ENCODE measurements around the gene KCNQ1. TPM values are rescaled to one million over a fixed set of nuclear protein-coding genes. Genes with fewer than 3 reads are reported as not detected.

Gene KCNQ1
- total RNA-seq, 1 experiment from 2014 or later: 2.5 TPM

GRCh38 chr11:2466869-2467694, 22.3 kb downstream of the KCNQ1 start:
- TF ChIP-seq, protein P1, sequence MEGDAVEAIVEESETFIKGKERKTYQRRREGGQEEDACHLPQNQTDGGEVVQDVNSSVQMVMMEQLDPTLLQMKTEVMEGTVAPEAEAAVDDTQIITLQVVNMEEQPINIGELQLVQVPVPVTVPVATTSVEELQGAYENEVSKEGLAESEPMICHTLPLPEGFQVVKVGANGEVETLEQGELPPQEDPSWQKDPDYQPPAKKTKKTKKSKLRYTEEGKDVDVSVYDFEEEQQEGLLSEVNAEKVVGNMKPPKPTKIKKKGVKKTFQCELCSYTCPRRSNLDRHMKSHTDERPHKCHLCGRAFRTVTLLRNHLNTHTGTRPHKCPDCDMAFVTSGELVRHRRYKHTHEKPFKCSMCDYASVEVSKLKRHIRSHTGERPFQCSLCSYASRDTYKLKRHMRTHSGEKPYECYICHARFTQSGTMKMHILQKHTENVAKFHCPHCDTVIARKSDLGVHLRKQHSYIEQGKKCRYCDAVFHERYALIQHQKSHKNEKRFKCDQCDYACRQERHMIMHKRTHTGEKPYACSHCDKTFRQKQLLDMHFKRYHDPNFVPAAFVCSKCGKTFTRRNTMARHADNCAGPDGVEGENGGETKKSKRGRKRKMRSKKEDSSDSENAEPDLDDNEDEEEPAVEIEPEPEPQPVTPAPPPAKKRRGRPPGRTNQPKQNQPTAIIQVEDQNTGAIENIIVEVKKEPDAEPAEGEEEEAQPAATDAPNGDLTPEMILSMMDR (IDR thresholded peaks at IDR 0.05): no peak
- no peak for TF ChIP-seq PRDM15 (CRISPR knock-in tag; IDR thresholded peaks at IDR 0.05)
- H3K27ac Mint-ChIP-seq: no peak overlapping the region
- DNase-seq (ENCODE audit: low spot score) (no peak), ATAC-seq (no peak)
- H3K27me3 Mint-ChIP-seq (ENCODE audit: low read depth): peaks cover 53% of the 10 kb centered on the region
- ChIA-PET CTCF (interaction anchor here (0.6 to 1.7 kb wide), 2 partner anchors 46 to 55 kb away, joined by 3 to 5 read pairs; no protein-coding TSS in a partner anchor), POLR2A (no interaction called here)
- H3K4me3 Mint-ChIP-seq: no peak overlapping the region
- H3K9me3 Mint-ChIP-seq: peaks cover 7% of the 10 kb centered on the region
- H3K36me3 Mint-ChIP-seq: no peaks in the 10 kb centered on the region
- no peaks in the 10 kb centered on the region for H3K4me1 Mint-ChIP-seq

DNA sequence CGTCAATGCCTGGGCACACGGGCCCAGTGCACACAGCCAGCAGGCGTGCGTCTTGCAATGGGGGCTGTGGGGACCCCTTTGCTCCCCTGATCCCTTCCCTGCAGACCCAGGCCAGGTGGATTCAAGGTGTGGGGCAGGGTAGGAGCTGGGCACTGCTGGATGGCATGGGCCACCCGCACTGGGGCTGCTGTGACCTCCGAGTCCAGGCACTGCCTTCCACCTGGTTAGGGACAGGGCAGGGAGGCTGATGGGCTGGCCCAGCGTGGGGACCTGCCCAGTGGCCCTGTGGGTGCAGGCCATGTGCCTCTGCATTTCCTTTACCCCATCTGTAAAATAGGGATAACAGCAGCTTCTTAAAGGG, 22.9 kb downstream of the KCNQ1 start:
- Mint-ChIP-seq H3K4me3 (no peak overlapping the region), H3K27me3 (ENCODE audit: low read depth) (peaks cover 54% of the 10 kb centered on the region), H3K36me3 (no peaks in the 10 kb centered on the region), H3K4me1 (no peaks in the 10 kb centered on the region), H3K9me3 (peaks cover 8% of the 10 kb centered on the region), H3K27ac (no peak overlapping the region)
- CTCF ChIA-PET: no interaction called here
- TF ChIP-seq GABPB1 (CRISPR knock-in tag; IDR thresholded peaks at IDR 0.05) (no peak), HMGXB4 (CRISPR knock-in tag; IDR thresholded peaks at IDR 0.05) (no peak), ZBTB43 (CRISPR knock-in tag; IDR thresholded peaks at IDR 0.05) (no peak), SP1 (CRISPR knock-in tag; conservative IDR thresholded peaks at IDR 0.05) (no peak), MXD4 (CRISPR knock-in tag; IDR thresholded peaks at IDR 0.05; ENCODE audit: borderline replicate concordance) (no peak), CREM (CRISPR knock-in tag; IDR thresholded peaks at IDR 0.05) (no peak), ZNF396 (CRISPR knock-in tag; IDR thresholded peaks at IDR 0.05; ENCODE audit: borderline replicate concordance) (no peak), CDX4 (CRISPR knock-in tag; IDR thresholded peaks at IDR 0.05; ENCODE audit: borderline replicate concordance) (no peak), IRF2 (CRISPR knock-in tag; IDR thresholded peaks at IDR 0.05; ENCODE audit: borderline replicate concordance, low read depth) (no peak), ATF1 (CRISPR knock-in tag; IDR thresholded peaks at IDR 0.05) (no peak)
- TF ChIP-seq, protein P2, sequence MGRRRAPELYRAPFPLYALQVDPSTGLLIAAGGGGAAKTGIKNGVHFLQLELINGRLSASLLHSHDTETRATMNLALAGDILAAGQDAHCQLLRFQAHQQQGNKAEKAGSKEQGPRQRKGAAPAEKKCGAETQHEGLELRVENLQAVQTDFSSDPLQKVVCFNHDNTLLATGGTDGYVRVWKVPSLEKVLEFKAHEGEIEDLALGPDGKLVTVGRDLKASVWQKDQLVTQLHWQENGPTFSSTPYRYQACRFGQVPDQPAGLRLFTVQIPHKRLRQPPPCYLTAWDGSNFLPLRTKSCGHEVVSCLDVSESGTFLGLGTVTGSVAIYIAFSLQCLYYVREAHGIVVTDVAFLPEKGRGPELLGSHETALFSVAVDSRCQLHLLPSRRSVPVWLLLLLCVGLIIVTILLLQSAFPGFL (CRISPR knock-in tag; IDR thresholded peaks at IDR 0.05; ENCODE audit: borderline replicate concordance): no peak
- TF ChIP-seq, protein P3, sequence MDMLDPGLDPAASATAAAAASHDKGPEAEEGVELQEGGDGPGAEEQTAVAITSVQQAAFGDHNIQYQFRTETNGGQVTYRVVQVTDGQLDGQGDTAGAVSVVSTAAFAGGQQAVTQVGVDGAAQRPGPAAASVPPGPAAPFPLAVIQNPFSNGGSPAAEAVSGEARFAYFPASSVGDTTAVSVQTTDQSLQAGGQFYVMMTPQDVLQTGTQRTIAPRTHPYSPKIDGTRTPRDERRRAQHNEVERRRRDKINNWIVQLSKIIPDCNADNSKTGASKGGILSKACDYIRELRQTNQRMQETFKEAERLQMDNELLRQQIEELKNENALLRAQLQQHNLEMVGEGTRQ (CRISPR knock-in tag; IDR thresholded peaks at IDR 0.05): no peak
- TF ChIP-seq, protein P4, sequence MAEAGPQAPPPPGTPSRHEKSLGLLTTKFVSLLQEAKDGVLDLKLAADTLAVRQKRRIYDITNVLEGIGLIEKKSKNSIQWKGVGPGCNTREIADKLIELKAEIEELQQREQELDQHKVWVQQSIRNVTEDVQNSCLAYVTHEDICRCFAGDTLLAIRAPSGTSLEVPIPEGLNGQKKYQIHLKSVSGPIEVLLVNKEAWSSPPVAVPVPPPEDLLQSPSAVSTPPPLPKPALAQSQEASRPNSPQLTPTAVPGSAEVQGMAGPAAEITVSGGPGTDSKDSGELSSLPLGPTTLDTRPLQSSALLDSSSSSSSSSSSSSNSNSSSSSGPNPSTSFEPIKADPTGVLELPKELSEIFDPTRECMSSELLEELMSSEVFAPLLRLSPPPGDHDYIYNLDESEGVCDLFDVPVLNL (CRISPR knock-in tag; IDR thresholded peaks at IDR 0.05; ENCODE audit: borderline replicate concordance, low read depth): no peak
- TF ChIP-seq, protein P5, sequence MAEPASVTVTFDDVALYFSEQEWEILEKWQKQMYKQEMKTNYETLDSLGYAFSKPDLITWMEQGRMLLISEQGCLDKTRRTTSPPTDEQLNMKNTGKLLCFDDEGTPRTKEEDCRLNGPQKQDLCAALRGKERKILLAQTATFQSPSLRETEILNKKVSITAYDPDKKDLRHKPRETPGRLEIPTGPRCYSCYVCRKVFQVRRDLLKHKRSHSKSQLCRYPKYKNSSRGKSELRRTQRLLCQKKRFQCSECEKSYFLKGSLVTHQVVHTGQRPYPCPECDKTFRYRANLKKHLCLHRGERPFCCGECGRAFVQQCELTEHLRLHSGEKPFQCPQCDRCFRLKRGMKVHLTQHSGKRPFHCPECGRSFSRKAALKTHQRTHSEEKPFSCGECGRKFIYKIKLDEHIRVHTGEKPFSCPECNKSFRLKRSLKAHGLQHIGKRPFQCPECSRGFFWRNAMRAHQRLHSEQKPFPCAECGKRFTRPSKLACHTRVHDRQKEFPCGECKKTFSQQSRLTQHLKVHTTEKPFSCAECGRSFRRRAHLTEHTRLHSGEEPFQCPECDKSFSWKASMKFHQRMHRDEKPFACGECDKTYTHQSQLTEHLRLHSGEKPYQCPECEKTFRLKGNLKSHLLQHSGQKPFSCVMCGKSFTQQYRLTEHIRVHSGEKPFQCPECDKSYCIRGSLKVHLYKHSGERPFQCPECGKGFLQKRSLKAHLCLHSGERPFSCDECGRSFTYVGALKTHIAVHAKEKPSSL (CRISPR knock-in tag; conservative IDR thresholded peaks at IDR 0.05): no peak
- no peak for ATAC-seq
- DNase-seq (ENCODE audit: low spot score): no peak
- POLR2A ChIA-PET: no interaction called here

Measured in WTC11 (cell line).